ENCODE data around the gene GNGT1. TPM values are rescaled to one million over a fixed set of nuclear protein-coding genes. Genes with fewer than 3 reads are reported as not detected.
A peak's percentile ranks its signal among the peaks of the same experiment; 100 is the strongest.

The GNGT1 gene
- total RNA-seq, 1 donor = not detected

DNA sequence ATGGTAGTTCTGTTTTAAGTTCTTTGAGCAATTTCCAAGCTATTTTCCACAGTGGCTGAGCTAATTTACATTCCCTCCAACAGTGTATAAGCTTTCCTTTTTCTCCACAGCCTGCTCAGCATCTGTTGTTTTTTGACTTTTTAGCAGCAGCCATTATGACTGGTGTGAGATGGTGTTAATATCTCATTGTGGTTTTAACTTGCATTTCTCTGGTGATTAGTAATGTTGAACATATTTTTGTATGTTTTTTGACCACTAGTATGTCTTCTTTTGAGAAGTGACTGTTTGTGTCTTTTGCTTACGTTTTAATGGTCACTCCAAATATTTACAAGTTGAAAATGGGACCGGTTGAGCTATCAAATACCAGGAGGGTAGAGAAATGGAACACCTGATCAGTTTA lies 35.6 kb downstream of the GNGT1 start:
- TF ChIP-seq, protein P1, sequence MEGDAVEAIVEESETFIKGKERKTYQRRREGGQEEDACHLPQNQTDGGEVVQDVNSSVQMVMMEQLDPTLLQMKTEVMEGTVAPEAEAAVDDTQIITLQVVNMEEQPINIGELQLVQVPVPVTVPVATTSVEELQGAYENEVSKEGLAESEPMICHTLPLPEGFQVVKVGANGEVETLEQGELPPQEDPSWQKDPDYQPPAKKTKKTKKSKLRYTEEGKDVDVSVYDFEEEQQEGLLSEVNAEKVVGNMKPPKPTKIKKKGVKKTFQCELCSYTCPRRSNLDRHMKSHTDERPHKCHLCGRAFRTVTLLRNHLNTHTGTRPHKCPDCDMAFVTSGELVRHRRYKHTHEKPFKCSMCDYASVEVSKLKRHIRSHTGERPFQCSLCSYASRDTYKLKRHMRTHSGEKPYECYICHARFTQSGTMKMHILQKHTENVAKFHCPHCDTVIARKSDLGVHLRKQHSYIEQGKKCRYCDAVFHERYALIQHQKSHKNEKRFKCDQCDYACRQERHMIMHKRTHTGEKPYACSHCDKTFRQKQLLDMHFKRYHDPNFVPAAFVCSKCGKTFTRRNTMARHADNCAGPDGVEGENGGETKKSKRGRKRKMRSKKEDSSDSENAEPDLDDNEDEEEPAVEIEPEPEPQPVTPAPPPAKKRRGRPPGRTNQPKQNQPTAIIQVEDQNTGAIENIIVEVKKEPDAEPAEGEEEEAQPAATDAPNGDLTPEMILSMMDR (IDR thresholded peaks at IDR 0.05; ENCODE audit: extremely low read depth, low read depth, low read length) = no peak
- Histone ChIP-seq H4K20me1 (ENCODE audit: insufficient read depth, low read length) (no peaks in the 10 kb centered on the region), H3K4me1 (ENCODE audit: insufficient read depth, low read length) (peaks cover 4% of the 10 kb centered on the region), H3K4me3 (ENCODE audit: insufficient read depth, low read length) (no peak overlapping the region), H2AFZ (ENCODE audit: low read length) (no peak overlapping the region), H3K27me3 (ENCODE audit: insufficient read depth, low read length) (no peaks in the 10 kb centered on the region), H3K79me2 (ENCODE audit: insufficient read depth, low read length) (no peaks in the 10 kb centered on the region), H3K36me3 (ENCODE audit: insufficient read depth, low read length) (no peaks in the 10 kb centered on the region), H3K9me3 (ENCODE audit: low read depth, low read length) (no peaks in the 10 kb centered on the region), H3K4me2 (ENCODE audit: insufficient read depth, low read length) (no peak overlapping the region), H3K27ac (ENCODE audit: low read depth, low read length) (peak overlapping the region; percentile 6)
- DNase-seq (ENCODE audit: insufficient read length, low spot score, missing footprints) = no peak

DNA sequence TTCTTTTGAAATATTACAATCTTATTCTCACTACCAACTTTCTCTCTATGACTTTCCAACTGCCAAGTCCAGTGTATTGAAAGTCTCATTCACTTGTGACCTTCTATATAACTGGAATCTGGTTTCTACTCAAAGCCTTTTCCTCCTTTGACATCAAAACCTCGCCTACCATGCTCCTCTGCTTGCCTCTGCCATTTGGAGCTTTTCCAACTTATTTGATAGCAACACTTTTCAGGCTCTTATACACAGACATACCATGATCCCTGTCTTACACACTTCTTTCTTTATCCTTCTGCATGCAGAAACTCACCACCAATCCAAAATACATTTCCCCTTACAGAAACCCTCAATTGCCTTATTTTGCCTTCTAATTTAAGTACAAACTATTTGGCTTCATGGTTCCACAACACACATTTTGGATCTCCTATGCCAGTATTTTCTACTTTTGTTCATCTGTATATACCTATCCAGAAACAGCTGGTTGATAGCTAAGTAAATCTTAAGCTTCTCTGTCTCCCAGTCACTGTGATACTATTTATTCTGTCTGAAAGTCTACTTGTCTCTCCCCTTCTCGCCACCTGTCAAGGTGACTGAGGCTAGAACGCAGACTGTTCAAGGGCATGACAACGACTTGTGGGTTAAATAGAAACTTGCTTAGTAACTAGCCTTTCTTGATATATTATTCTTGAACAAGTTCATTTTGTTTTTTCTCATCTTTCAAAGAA lies 37.6 kb downstream of the GNGT1 start:
- no peak overlapping the region for H2AFZ ChIP-seq (ENCODE audit: low read length)
- H3K4me2 ChIP-seq (ENCODE audit: insufficient read depth, low read length) = no peak overlapping the region
- peaks cover 15% of the 10 kb centered on the region for H3K4me1 ChIP-seq (ENCODE audit: insufficient read depth, low read length)

DNA sequence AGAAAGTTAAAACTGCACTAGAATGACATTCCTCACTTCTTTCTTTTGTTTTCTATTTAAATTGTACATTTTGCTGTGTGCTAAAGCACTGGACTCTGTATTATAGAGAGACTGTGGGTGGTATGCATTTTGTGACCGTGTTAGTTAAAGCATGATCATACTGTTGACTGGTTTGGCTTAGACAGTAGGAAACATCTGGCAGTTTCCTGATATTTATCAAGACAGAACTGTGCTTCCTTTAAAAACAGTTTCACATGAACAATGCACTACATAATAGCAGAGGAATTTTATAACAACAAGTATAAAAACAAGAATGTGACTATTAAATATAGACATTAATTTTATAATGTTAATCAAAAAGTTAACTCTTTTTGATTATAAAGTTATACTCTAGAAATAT lies 38.3 kb downstream of the GNGT1 start:
- Histone ChIP-seq H3K27ac (ENCODE audit: low read depth, low read length) (no peak overlapping the region), H3K4me2 (ENCODE audit: insufficient read depth, low read length) (no peak overlapping the region)

More for the DNA sequence above, 37.6 kb downstream of the GNGT1 start:
- Histone ChIP-seq H3K36me3 (ENCODE audit: insufficient read depth, low read length) (no peaks in the 10 kb centered on the region), H4K20me1 (ENCODE audit: insufficient read depth, low read length) (no peaks in the 10 kb centered on the region), H3K9me3 (ENCODE audit: low read depth, low read length) (no peaks in the 10 kb centered on the region), H3K79me2 (ENCODE audit: insufficient read depth, low read length) (no peaks in the 10 kb centered on the region), H3K4me3 (ENCODE audit: insufficient read depth, low read length) (no peak overlapping the region), H3K27ac (ENCODE audit: low read depth, low read length) (no peak overlapping the region), H3K27me3 (ENCODE audit: insufficient read depth, low read length) (no peaks in the 10 kb centered on the region)
- TF ChIP-seq, protein P1 (IDR thresholded peaks at IDR 0.05; ENCODE audit: extremely low read depth, low read depth, low read length) = no peak
- no peak for DNase-seq (ENCODE audit: insufficient read length, low spot score, missing footprints)

DNA sequence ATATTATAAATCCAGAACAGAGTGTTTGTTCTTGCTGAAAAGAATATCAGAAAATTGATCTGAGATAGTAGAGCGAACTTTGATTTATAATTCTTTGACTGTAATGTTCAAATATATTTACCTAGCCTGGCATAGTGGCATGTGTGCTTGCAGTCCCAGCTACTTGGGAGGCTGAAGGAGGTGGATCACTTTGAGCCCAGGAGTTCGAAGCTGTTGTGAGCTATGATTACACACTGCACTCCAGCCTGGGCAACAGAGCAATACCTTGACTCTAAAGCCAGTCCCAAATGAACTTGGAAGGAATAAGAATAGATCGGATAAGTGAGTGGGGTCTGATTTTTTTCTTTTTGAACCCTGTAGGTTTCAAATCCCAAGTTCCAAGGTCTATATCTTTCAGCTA lies 38.7 kb downstream of the GNGT1 start:
- Histone ChIP-seq H3K27ac (ENCODE audit: low read depth, low read length) (no peak overlapping the region), H3K79me2 (ENCODE audit: insufficient read depth, low read length) (no peaks in the 10 kb centered on the region), H3K4me2 (ENCODE audit: insufficient read depth, low read length) (no peak overlapping the region)

More for the DNA sequence above, 38.3 kb downstream of the GNGT1 start:
- Histone ChIP-seq H3K4me3 (ENCODE audit: insufficient read depth, low read length) (no peak overlapping the region), H3K4me1 (ENCODE audit: insufficient read depth, low read length) (peaks cover 21% of the 10 kb centered on the region), H3K79me2 (ENCODE audit: insufficient read depth, low read length) (no peaks in the 10 kb centered on the region), H3K27me3 (ENCODE audit: insufficient read depth, low read length) (no peaks in the 10 kb centered on the region), H3K36me3 (ENCODE audit: insufficient read depth, low read length) (no peaks in the 10 kb centered on the region), H3K9me3 (ENCODE audit: low read depth, low read length) (no peaks in the 10 kb centered on the region), H2AFZ (ENCODE audit: low read length) (no peak overlapping the region), H4K20me1 (ENCODE audit: insufficient read depth, low read length) (no peaks in the 10 kb centered on the region)
- TF ChIP-seq, protein P1 (IDR thresholded peaks at IDR 0.05; ENCODE audit: extremely low read depth, low read depth, low read length) = no peak
- no peak for DNase-seq (ENCODE audit: insufficient read length, low spot score, missing footprints)

More for the DNA sequence above, 38.7 kb downstream of the GNGT1 start:
- H4K20me1 ChIP-seq (ENCODE audit: insufficient read depth, low read length) = no peaks in the 10 kb centered on the region
- no peaks in the 10 kb centered on the region for H3K27me3 ChIP-seq (ENCODE audit: insufficient read depth, low read length)
- peaks cover 23% of the 10 kb centered on the region for H3K4me1 ChIP-seq (ENCODE audit: insufficient read depth, low read length)
- no peak overlapping the region for H2AFZ ChIP-seq (ENCODE audit: low read length)
- H3K36me3 ChIP-seq (ENCODE audit: insufficient read depth, low read length) = no peaks in the 10 kb centered on the region
- no peaks in the 10 kb centered on the region for H3K9me3 ChIP-seq (ENCODE audit: low read depth, low read length)
- DNase-seq (ENCODE audit: insufficient read length, low spot score, missing footprints) = no peak
- H3K4me3 ChIP-seq (ENCODE audit: insufficient read depth, low read length) = no peak overlapping the region
- TF ChIP-seq, protein P1 (IDR thresholded peaks at IDR 0.05; ENCODE audit: extremely low read depth, low read depth, low read length) = no peak

Data from osteoblast (primary cell).